Measurements from ENCODE around the gene PIK3C2B. TPM values are rescaled to one million over a fixed set of nuclear protein-coding genes. Genes with fewer than 3 reads are reported as not detected.

The PIK3C2B gene
- total and polyA plus RNA-seq, 2 donors (not counting 3 experiments of a cell fraction or from before 2014, with no cell fraction given): 33.7 to 49.0 TPM

DNA sequence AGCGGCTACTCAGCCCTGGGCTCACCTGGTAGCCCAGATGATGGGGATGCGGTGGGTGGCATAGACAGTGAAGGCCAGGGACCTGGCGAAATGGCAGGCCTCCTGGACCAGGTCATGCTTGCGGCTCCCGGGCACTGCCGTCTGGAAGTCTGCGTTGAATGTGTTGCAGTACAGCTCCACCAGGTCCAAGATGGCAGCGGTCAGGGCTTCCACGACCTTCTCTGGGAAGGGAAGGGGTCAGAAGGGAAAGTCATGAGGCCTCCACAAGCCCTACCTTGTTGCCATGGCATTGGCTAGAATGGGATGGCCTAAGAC is 38.8 kb downstream of the PIK3C2B start:
- FAIRE-seq: no peak
- H3K27me3 ChIP-seq (ENCODE audit: control insufficient read depth in 2 of 2, insufficient read depth in 2 of 2, low read length in 2 of 2): no peaks in the 10 kb centered on the region
- TF ChIP-seq EZH2 (IDR thresholded peaks at IDR 0.05; ENCODE audit: borderline replicate concordance, low read depth, low read length, severe bottlenecking): no peak
- no peak for TF ChIP-seq GATA2 (IDR thresholded peaks at IDR 0.05; ENCODE audit: insufficient read depth, insufficient read length, low read depth, low read length)
- TF ChIP-seq POLR2AphosphoS5 (IDR thresholded peaks at IDR 0.05; ENCODE audit: insufficient read depth, low read depth, low read length): no peak
- TF ChIP-seq FOS (IDR thresholded peaks at IDR 0.05; ENCODE audit: borderline replicate concordance, insufficient read depth, low read length): no peak
- no peak for TF ChIP-seq JUN (IDR thresholded peaks at IDR 0.05; ENCODE audit: borderline replicate concordance, insufficient read depth, insufficient read length, low read depth)
- TF ChIP-seq, protein P1, sequence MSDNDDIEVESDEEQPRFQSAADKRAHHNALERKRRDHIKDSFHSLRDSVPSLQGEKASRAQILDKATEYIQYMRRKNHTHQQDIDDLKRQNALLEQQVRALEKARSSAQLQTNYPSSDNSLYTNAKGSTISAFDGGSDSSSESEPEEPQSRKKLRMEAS (IDR thresholded peaks at IDR 0.05; ENCODE audit: insufficient read depth, insufficient read length): no peak
- no peak for TF ChIP-seq MYC (IDR thresholded peaks at IDR 0.05; ENCODE audit: low read depth, low read length)
- TF ChIP-seq POLR2A (IDR thresholded peaks at IDR 0.05; ENCODE audit: low read depth, low read length): no peak
- TF ChIP-seq, protein P2, sequence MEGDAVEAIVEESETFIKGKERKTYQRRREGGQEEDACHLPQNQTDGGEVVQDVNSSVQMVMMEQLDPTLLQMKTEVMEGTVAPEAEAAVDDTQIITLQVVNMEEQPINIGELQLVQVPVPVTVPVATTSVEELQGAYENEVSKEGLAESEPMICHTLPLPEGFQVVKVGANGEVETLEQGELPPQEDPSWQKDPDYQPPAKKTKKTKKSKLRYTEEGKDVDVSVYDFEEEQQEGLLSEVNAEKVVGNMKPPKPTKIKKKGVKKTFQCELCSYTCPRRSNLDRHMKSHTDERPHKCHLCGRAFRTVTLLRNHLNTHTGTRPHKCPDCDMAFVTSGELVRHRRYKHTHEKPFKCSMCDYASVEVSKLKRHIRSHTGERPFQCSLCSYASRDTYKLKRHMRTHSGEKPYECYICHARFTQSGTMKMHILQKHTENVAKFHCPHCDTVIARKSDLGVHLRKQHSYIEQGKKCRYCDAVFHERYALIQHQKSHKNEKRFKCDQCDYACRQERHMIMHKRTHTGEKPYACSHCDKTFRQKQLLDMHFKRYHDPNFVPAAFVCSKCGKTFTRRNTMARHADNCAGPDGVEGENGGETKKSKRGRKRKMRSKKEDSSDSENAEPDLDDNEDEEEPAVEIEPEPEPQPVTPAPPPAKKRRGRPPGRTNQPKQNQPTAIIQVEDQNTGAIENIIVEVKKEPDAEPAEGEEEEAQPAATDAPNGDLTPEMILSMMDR (IDR thresholded peaks at IDR 0.05; ENCODE audit: extremely low read depth in 1 of 2, insufficient read depth in 1 of 2, low read depth in 1 of 2, low read length in 2 of 2): no peak
- no TSS peak for BruUV-seq (replicated peaks)
- no peak overlapping the region for H3K4me2 ChIP-seq (ENCODE audit: insufficient read depth, low read length)
- POLR2A ChIA-PET: no interaction called here
- H3K4me1 ChIP-seq (ENCODE audit: control insufficient read depth, extremely low read depth, insufficient read depth, low read length): peaks cover 15% of the 10 kb centered on the region
- dilution Hi-C loops (cut with MboI; ENCODE audit: extremely low pct_ligation_motif_present, low sequenced_read_pairs) (no loop called here), intact Hi-C loops (cut with micrococcal nuclease) (no loop called here)
- no peak overlapping the region for H3K4me3 ChIP-seq (replicated peaks in 1 of 3; ENCODE audit: insufficient read depth in 1 of 3, low read depth in 1 of 3, low read length in 3 of 3)
- no peaks in the 10 kb centered on the region for H3K9me3 ChIP-seq (replicated peaks; ENCODE audit: control insufficient read depth, insufficient read depth, low read length)
- DNase-seq (ENCODE audit: low read depth, low spot score): no peak
- H3K36me3 ChIP-seq (ENCODE audit: control insufficient read depth in 2 of 2, extremely low read depth in 1 of 2, insufficient read depth in 2 of 2, low read length in 2 of 2): peaks cover 0 to 42% of the 10 kb centered on the region in 2 experiments
- no peaks in the 10 kb centered on the region for H3K79me2 ChIP-seq (ENCODE audit: control insufficient read depth, insufficient read depth, low read length)
- H2AFZ ChIP-seq (ENCODE audit: low read depth, low read length): no peak overlapping the region
- H3K9ac ChIP-seq (replicated peaks; ENCODE audit: extremely low read depth, insufficient read depth, low read length): no peak overlapping the region
- no peaks in the 10 kb centered on the region for H4K20me1 ChIP-seq (replicated peaks; ENCODE audit: control insufficient read depth, extremely low read depth, insufficient read depth, low read length)
- H3K9me1 ChIP-seq (replicated peaks; ENCODE audit: control insufficient read depth, extremely low read depth, insufficient read depth, low read length): no peaks in the 10 kb centered on the region
- H3K27ac ChIP-seq (ENCODE audit: insufficient read depth, low read depth, low read length): no peak overlapping the region
- CTCF ChIA-PET: interaction anchor here (0.6 to 34.5 kb wide), 3 partner anchors 16 to 44 kb away, joined by 3 to 1267 read pairs (median 7); partner anchors contain the start of gene PIK3C2B

All from endothelial cell of umbilical vein (primary cell).